ENCODE results near the gene NUP62CL. TPM values are rescaled to one million over a fixed set of nuclear protein-coding genes. Genes with fewer than 3 reads are reported as not detected.

Gene NUP62CL, protein sequence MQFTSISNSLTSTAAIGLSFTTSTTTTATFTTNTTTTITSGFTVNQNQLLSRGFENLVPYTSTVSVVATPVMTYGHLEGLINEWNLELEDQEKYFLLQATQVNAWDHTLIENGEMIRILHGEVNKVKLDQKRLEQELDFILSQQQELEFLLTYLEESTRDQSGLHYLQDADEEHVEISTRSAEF
- 4.8 and 9.9 TPM in 2 replicates for total RNA-seq (2014; rRNA removed)
- Bru-seq, nascent RNA: percentile 38 among the genes with signal in this experiment
- BruChase-seq, experiment 1, labeled RNA remaining after a 6-hour chase: percentile 24 among the genes with signal in this experiment
- percentile 28 among the genes with signal in this experiment for BruChase-seq, experiment 2, labeled RNA remaining after a 2-hour chase
- long read RNA-seq, partial matches to known transcripts: 0 of 1 reads
- long read RNA-seq, other reads (novel, unspliced or antisense): 1 of 1 reads

DNA sequence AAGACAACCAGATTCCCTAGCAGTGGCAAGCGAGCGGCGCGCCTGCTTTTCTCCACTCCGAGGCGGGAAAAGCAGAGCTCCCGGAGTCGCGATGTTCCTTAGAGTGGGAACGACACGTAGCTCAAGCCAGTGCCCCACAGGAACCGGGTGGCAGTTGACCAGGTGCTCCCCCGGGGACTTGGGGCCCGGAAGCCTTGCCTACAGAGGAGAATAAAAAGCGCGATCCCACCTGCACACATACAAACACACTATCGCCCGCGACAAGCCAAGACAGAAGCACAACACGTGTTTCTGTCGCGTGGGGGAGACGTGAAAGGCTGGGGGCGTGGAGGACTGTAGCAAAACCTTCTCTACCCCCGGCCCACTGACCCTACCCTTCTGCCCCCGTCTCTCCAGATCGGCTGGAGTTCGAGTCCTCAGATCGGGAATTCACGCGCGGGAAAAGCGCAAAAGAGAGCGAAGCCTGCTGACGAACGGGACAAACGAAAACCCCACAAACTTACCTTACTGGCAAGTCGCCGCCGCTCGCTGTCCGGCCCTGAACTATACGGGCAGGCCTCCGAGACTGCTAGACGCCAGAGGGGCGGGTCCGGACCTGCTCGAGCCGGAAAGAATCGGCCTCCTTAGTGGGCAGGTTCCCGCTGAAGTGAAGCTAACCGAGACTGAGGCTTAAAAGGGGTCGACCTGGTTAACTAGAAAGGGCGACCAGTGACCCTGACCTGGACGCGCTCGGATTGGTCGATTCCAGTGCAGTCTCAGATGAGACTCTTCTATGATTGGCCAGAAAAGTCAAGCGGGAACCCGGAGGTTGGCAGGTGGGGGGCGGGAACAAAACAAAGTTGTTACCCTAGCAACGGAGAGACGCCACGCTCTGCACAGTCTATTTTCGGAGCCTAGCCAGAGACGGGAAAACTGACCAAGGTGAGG, at the start of gene NUP62CL, which contains the start of gene DNAAF6:
TSS of gene NUP62CL (minus strand) at position 664 of the 927 bp plus-strand sequence. CDS start 31,287 bp downstream, outside the sequence.
TSS of gene DNAAF6 (plus strand) at position 842 of the 927 bp plus-strand sequence. CDS start 6,265 bp downstream, outside the sequence.
- ChIA-PET POLR2A (ENCODE audit: unreplicated experiment) (no interaction called here), CTCF (no interaction called here)
- Histone ChIP-seq H3K4me3 (ENCODE audit: low read length) (peak within 1 kb of the TSS; percentile 89), H3F3A (ENCODE audit: low read length, unreplicated experiment) (no peaks in the 10 kb centered on the region), H3K4me1 (ENCODE audit: insufficient read depth, low read length) (peaks cover 6% of the 10 kb centered on the region; the same call in 1 of the 2 replicates), H2AFZ (ENCODE audit: low read length) (peak within 1 kb of the TSS; percentile 100), H3K9me3 (ENCODE audit: low read length) (no peaks in the 10 kb centered on the region), H3K9me2 (replicated peaks; ENCODE audit: low read length) (no peaks in the 10 kb centered on the region), H3K27me3 (ENCODE audit: low read length) (no peaks in the 10 kb centered on the region), H3K36me3 (ENCODE audit: low read depth, low read length) (no peaks in the 10 kb centered on the region), H3K9ac (ENCODE audit: low read length) (peak within 1 kb of the TSS; percentile 74), H3K4me2 (ENCODE audit: low read length) (peak within 1 kb of the TSS; percentile 95), H4K20me1 (ENCODE audit: low read length) (no peaks in the 10 kb centered on the region), H3K27ac (ENCODE audit: low read length) (no peak within 1 kb of the TSS), H3K79me2 (ENCODE audit: low read length) (no peaks in the 10 kb centered on the region)
- ATAC-seq (peak; percentile 91), DNase-seq (peak; percentile 70)
- no TSS peak for BruUV-seq (replicated peaks)
- TF ChIP-seq, protein P1, sequence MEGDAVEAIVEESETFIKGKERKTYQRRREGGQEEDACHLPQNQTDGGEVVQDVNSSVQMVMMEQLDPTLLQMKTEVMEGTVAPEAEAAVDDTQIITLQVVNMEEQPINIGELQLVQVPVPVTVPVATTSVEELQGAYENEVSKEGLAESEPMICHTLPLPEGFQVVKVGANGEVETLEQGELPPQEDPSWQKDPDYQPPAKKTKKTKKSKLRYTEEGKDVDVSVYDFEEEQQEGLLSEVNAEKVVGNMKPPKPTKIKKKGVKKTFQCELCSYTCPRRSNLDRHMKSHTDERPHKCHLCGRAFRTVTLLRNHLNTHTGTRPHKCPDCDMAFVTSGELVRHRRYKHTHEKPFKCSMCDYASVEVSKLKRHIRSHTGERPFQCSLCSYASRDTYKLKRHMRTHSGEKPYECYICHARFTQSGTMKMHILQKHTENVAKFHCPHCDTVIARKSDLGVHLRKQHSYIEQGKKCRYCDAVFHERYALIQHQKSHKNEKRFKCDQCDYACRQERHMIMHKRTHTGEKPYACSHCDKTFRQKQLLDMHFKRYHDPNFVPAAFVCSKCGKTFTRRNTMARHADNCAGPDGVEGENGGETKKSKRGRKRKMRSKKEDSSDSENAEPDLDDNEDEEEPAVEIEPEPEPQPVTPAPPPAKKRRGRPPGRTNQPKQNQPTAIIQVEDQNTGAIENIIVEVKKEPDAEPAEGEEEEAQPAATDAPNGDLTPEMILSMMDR (conservative IDR thresholded peaks at IDR 0.05; ENCODE audit: low read depth, low read length): no peak
- no peak for TF ChIP-seq EZH2 (IDR thresholded peaks at IDR 0.05; ENCODE audit: low read length, unreplicated experiment)
- no peak for TF ChIP-seq EZH2phosphoT487 (IDR thresholded peaks at IDR 0.05; ENCODE audit: borderline replicate concordance, low read length)
- intact Hi-C loops (cut with micrococcal nuclease): loop anchor here (10.0 kb wide), 1 partner anchor 91 kb away; the partner anchor contains the start of gene RBM41

DNA sequence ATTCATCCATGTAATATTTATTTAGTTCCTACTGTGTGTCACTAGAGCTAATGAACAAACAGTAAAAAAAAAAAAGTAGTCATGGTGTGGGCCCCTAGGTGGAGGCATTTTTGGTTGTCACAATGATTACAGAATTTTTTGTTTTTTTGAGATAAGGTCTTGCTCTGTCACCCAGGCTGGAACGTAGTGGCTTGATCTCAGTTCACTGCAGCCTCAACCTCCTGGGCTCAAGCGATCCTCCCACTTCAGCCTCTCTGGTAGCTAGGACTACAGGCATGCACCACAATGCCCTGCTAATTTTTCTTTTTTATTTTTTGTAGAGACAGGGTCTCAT, 22.2 kb upstream of the NUP62CL start:
- CTCF ChIA-PET: no interaction called here
- intact Hi-C loops (cut with micrococcal nuclease): no loop called here
- ATAC-seq (no peak), DNase-seq (no peak)
- H4K20me1 ChIP-seq (ENCODE audit: low read length): no peaks in the 10 kb centered on the region
- no peaks in the 10 kb centered on the region for H3K9me3 ChIP-seq (ENCODE audit: low read length)
- POLR2A ChIA-PET (ENCODE audit: unreplicated experiment): no interaction called here
- no peak overlapping the region for H2AFZ ChIP-seq (ENCODE audit: low read length)
- H3K9ac ChIP-seq (ENCODE audit: low read length): no peak overlapping the region
- no peaks in the 10 kb centered on the region for H3K79me2 ChIP-seq (ENCODE audit: low read length)
- H3K4me2 ChIP-seq (ENCODE audit: low read length): no peak overlapping the region
- no peaks in the 10 kb centered on the region for H3F3A ChIP-seq (ENCODE audit: low read length, unreplicated experiment)
- H3K27ac ChIP-seq (ENCODE audit: low read length): no peak overlapping the region
- H3K36me3 ChIP-seq (ENCODE audit: low read depth, low read length): no peaks in the 10 kb centered on the region
- H3K4me3 ChIP-seq (ENCODE audit: low read length): no peak overlapping the region
- no peaks in the 10 kb centered on the region for H3K9me2 ChIP-seq (replicated peaks; ENCODE audit: low read length)
- H3K27me3 ChIP-seq (ENCODE audit: low read length): no peaks in the 10 kb centered on the region
- TF ChIP-seq, protein P1 (conservative IDR thresholded peaks at IDR 0.05; ENCODE audit: low read depth, low read length): no peak
- TF ChIP-seq EZH2 (IDR thresholded peaks at IDR 0.05; ENCODE audit: low read length, unreplicated experiment): no peak
- TF ChIP-seq EZH2phosphoT487 (IDR thresholded peaks at IDR 0.05; ENCODE audit: borderline replicate concordance, low read length): no peak
- no TSS peak for BruUV-seq (replicated peaks)
- H3K4me1 ChIP-seq (ENCODE audit: insufficient read depth, low read length): no peaks in the 10 kb centered on the region

Data from PC-3 (cell line).